ENCODE data around the gene CTH.

- TF ChIP-seq CTCF (IDR thresholded peaks at IDR 0.05; ENCODE audit: low read depth, low read length, poor library complexity, severe bottlenecking), result no peak
- TF ChIP-seq EZH2phosphoT487 (IDR thresholded peaks at IDR 0.05; ENCODE audit: borderline replicate concordance, low read length), result no peak
Measured at GRCh38 chr1:70427976-70428375, 16.9 kb downstream of the CTH start.

Measured in DOHH2 (cell line).